Transverse colon (tissue), 4 donors: Measurements from ENCODE around the gene PSTPIP1. TPM values are rescaled to one million over a fixed set of nuclear protein-coding genes. Genes with fewer than 3 reads are reported as not detected.

ENCODE experiments used
- DNase-seq: peaks from one replicate; pipeline ENCODE4 v3.0.0-alpha.2; 2019
- H3K27ac ChIP-seq, 4 donors: fragments of 200-600 bp; sonication (generic); 2 replicates each; pipeline ENCODE4 v1.5.1; 2016 to 2018; ENCODE audit warnings: inconsistent platforms in 4 of 4
- H3K27me3 ChIP-seq: fragments of 200-600 bp; sonication (generic); 2 replicates; pipeline ENCODE4 v1.5.1; 2017; ENCODE audit warnings: inconsistent platforms
- H3K36me3 ChIP-seq, 4 donors: fragments of 200-600 bp; sonication (generic); 2 replicates each; pipeline ENCODE4 v1.5.1; 2017 to 2019; ENCODE audit warnings: inconsistent platforms in 4 of 4
- H3K4me1 ChIP-seq, 4 donors: fragments of 200-600 bp; sonication (generic); 2 replicates each; pipeline ENCODE4 v1.5.1; 2017 to 2020; ENCODE audit warnings: inconsistent platforms in 4 of 4
- H3K4me3 ChIP-seq, 4 donors: fragments of 200-600 bp; sonication (generic); 1 replicate in 1 of 4; 2 replicates in 3 of 4; pipeline versions ENCODE4 v1.5.1 to v1.6.1; 2017 to 2019; ENCODE audit warnings: inconsistent platforms in 4 of 4
- H3K9me3 ChIP-seq, 2 donors: fragments of 200-600 bp; sonication (generic); 2 replicates each; pipeline ENCODE4 v1.5.1; 2017 to 2019; ENCODE audit warnings: inconsistent platforms in 2 of 2
- CTCF ChIP-seq, 5 experiments: fragments of 200-600 bp in 3 of 5; fragments of 450-650 bp in 2 of 5; sonication (generic) in 3 of 5; IDR thresholded peaks; 1 replicate in 2 of 5; 2 replicates in 3 of 5; pipeline ENCODE4 v1.5.1; 2016 to 2017; ENCODE audit warnings: antibody characterized with exemption in 5 of 5, inconsistent platforms in 3 of 5, mild to moderate bottlenecking in 2 of 5, moderate library complexity in 1 of 5
- EP300 ChIP-seq: sonication (generic); formaldehyde crosslinking; IDR thresholded peaks from one replicate; pipeline ENCODE4 v1.6.1; 2017; ENCODE audit warnings: antibody characterized with exemption, low read depth
- POLR2A ChIP-seq: fragments of 450-650 bp; IDR thresholded peaks from one replicate; pipeline ENCODE4 v1.6.1; 2016; ENCODE audit warnings: antibody characterized with exemption, mild to moderate bottlenecking, moderate library complexity
- POLR2AphosphoS5 ChIP-seq, 3 donors: sonication (generic); formaldehyde crosslinking; IDR thresholded peaks; one replicate each; pipeline ENCODE4 v1.6.1; 2016; ENCODE audit warnings: antibody characterized with exemption in 3 of 3
- WGBS, 2 donors: methylation state at CpG; one replicate each; pipeline ENCODE4 v1.1.5; 2018; ENCODE audit warnings: low coverage in 1 of 2; 5-methylcytosine and 5-hydroxymethylcytosine counted together
- in situ Hi-C, 4 donors: fragments of 200-750 bp; cut with MboI; loops; one replicate each; pipeline versions ENCODE4 v1.15.0 to v1.15.1; 2017; ENCODE audit warnings: low sequenced_read_pairs in 3 of 4, low pct_ligation_motif_present in 1 of 4, low pct_unique_long_range_greater_than_20kb in 1 of 4
- intact Hi-C: fragments of 100-400 bp; cut with DNase I; formaldehyde crosslinking; loops from one replicate; pipeline ENCODE4 v1.15.1; 2023; ENCODE audit warnings: low total_unique reads
- total RNA-seq, 4 donors: library from RNA; depleted of rRNA; stranded (reverse); fragments of >200 nt; gene quantifications; one replicate each; pipeline ENCODE4 v1.1.0, GENCODE V29; 2016

PSTPIP1 gene
- total RNA-seq, 4 donors from 2014 or later = 1.4 to 35.2 (median 8.7) TPM

- DNase-seq = no peak
- H3K27ac ChIP-seq = peak overlapping the region; percentile 51 to 99 (median 78)
- in situ Hi-C loops (no loop called here), intact Hi-C loops (no loop called here)
- no peak overlapping the region for H3K4me3 ChIP-seq
- H3K9me3 ChIP-seq = no peaks in the 10 kb centered on the region
- peaks cover 30 to 97% (median 77%) of the 10 kb centered on the region in 4 donors for H3K4me1 ChIP-seq
- no peaks in the 10 kb centered on the region for H3K27me3 ChIP-seq
- TF ChIP-seq POLR2AphosphoS5 (IDR thresholded peaks at IDR 0.05) (no peak), CTCF (IDR thresholded peaks at IDR 0.05) (no peak), EP300 (no peak), POLR2A (no peak)
- H3K36me3 ChIP-seq = no peaks in the 10 kb centered on the region
- WGBS, 2 donors = 67 to 69% methylated on average over 6 of the region's 6 CpGs
These were observed 69.8 kb downstream of the PSTPIP1 start for GRCh38 chr15:77064539-77065308.

GRCh38 chr15:77066971-77067690 lies 72.2 kb downstream of the PSTPIP1 start:
- in situ Hi-C loops (no loop called here), intact Hi-C loops (no loop called here)
- 39 to 44% methylated on average over 2 to 3 of the region's 3 CpGs for WGBS, 2 donors
- Histone ChIP-seq H3K27me3 (no peaks in the 10 kb centered on the region), H3K4me1 (peaks cover 13 to 85% (median 63%) of the 10 kb centered on the region in 4 donors), H3K36me3 (no peaks in the 10 kb centered on the region), H3K4me3 (peak overlapping the region in 1 of 4 donors; percentile 97), H3K27ac (peak overlapping the region; percentile 96 to 99 (median 98)), H3K9me3 (no peaks in the 10 kb centered on the region)
- DNase-seq = no peak
- TF ChIP-seq CTCF (IDR thresholded peaks at IDR 0.05) = no peak
- TF ChIP-seq EP300 = peak; percentile 46
- peak in 2 of 3 donors; percentile 58 to 64 for TF ChIP-seq POLR2AphosphoS5 (IDR thresholded peaks at IDR 0.05)
- TF ChIP-seq POLR2A = no peak

- Histone ChIP-seq H3K27me3 (no peaks in the 10 kb centered on the region), H3K4me3 (peak overlapping the region in 1 of 4 donors; percentile 97), H3K9me3 (no peaks in the 10 kb centered on the region), H3K4me1 (peaks cover 13 to 81% (median 63%) of the 10 kb centered on the region in 4 donors), H3K36me3 (no peaks in the 10 kb centered on the region), H3K27ac (peak overlapping the region; percentile 96 to 99 (median 98))
- TF ChIP-seq POLR2A (peak; percentile 39), CTCF (IDR thresholded peaks at IDR 0.05) (no peak), EP300 (no peak), POLR2AphosphoS5 (IDR thresholded peaks at IDR 0.05) (peak in 2 of 3 donors; percentile 23 to 25)
- DNase-seq = peak; percentile 37
- in situ Hi-C loops (no loop called here), intact Hi-C loops (no loop called here)
- WGBS, 2 donors = 35 to 37% methylated on average over 2 to 3 of the region's 3 CpGs
These were observed 72.9 kb downstream of the PSTPIP1 start for GRCh38 chr15:77067691-77068367.

- in situ Hi-C loops (no loop called here), intact Hi-C loops (no loop called here)
- TF ChIP-seq EP300 = no peak
- peak overlapping the region; percentile 96 to 99 (median 98) for H3K27ac ChIP-seq
- DNase-seq = no peak
- peaks cover 13 to 73% (median 60%) of the 10 kb centered on the region in 4 donors for H3K4me1 ChIP-seq
- no peaks in the 10 kb centered on the region for H3K27me3 ChIP-seq
- WGBS, 2 donors = 62 to 65% methylated on average over 4 to 7 of the region's 7 CpGs
- H3K9me3 ChIP-seq = no peaks in the 10 kb centered on the region
- H3K4me3 ChIP-seq = peak overlapping the region in 1 of 4 donors; percentile 97
- no peaks in the 10 kb centered on the region for H3K36me3 ChIP-seq
These were observed 73.7 kb downstream of the PSTPIP1 start for GRCh38 chr15:77068633-77069032.
